ENCODE measurements around the gene SLC6A19. TPM values are rescaled to one million over a fixed set of nuclear protein-coding genes. Genes with fewer than 3 reads are reported as not detected.

The SLC6A19 gene
- polyA plus RNA-seq, 3 donors: 50.8 to 77.3 (median 71.8) TPM

DNA sequence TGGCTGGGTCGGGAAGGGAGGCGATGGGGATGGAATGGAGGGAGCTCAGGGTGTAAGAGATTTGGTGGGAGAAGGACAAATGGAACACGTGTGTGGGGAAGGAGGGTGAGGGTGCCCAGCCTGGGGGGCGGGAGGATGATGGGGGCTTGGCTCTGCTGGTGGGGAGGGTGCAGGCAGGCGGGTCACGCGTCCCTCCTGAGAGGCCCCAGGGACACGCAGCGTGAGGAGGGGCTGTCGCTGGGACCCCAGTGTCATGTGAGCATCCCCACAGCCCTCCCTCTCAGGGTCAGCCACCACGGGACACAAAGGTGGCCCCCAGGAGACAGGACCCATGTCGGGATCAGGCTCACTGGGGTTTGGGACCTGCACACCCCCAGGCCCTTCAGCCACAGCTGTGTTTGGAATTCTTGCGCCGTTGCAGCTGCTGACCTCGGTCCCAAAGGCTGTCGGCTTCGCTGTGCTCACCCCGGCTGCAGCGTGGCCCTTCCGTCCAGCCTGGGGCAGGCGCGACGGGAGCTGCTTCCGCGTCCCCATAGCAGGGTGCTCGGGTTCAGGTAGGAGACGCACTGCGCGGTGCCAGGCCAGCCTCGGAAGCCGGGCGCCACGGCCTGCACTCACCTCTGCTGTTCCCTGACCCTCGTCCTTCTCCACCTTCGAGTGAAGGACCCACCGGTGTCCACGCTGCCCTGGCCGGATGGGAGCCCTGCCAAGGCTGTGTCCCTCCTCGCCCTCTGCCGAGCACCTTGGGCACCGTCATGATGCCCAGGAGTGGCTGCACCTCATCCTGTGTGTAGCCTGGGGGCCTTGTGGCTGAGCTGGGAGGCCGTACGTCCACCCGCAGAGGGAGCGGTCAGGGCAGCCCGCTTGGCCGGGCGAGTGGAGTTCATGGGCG lies 5.4 kb downstream of the SLC6A19 start:
- DNase-seq: no peak

GRCh38 chr5:1207555-1207954 lies 6.2 kb downstream of the SLC6A19 start:
- no peak for DNase-seq

- no peak for DNase-seq
Observed at GRCh38 chr5:1208221-1208742, 6.9 kb downstream of the SLC6A19 start.

- peak; percentile 85 for DNase-seq
Observed at GRCh38 chr5:1208743-1209488, 7.5 kb downstream of the SLC6A19 start.

GRCh38 chr5:1209489-1209852 lies 8.1 kb downstream of the SLC6A19 start:
- DNase-seq: no peak

GRCh38 chr5:1209896-1210776 lies 8.7 kb downstream of the SLC6A19 start:
- DNase-seq: no peak

DNA sequence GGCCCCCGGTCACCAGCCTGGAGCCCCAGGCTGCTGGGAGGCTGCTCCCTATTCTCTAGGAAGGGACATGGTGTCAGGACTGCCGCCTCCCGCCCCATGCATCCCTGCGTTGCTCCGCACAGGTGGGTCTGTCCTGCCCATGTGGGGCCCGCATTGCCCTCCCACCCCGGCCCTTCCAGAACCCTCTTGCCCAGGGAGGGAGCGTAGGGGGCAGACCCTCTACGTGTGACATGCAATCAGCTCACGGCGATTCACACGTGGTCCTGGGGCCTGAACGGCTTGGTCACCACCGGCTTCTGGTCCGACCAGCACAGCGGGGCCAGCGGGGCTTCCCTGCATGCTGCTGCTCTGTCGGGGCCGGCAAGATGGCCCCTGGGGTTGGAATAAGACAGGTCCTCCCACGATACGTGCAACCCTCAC lies 9.4 kb downstream of the SLC6A19 start:
- DNase-seq: no peak

DNA sequence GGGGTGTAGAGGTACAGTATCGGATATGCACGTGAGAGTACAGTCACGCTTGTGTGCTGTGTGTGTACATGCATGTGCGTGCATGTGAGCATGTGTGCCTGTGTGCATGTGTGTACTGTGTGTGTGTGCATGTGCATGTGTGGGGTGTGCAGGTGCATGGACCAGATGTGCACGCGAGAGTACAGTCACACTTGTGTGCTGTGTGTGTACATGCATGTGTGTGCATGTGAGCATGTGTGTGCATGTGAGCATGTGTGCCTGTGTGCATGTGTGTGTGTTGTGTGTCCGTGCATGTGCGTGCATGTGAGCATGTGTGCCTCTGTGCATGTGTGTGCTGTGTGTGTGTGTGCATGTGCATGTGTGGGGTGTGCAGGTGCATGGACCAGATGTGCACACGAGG lies 10.3 kb downstream of the SLC6A19 start:
- no peak for DNase-seq

- DNase-seq: no peak
Observed at GRCh38 chr5:1212271-1212670, 10.9 kb downstream of the SLC6A19 start.

DNA sequence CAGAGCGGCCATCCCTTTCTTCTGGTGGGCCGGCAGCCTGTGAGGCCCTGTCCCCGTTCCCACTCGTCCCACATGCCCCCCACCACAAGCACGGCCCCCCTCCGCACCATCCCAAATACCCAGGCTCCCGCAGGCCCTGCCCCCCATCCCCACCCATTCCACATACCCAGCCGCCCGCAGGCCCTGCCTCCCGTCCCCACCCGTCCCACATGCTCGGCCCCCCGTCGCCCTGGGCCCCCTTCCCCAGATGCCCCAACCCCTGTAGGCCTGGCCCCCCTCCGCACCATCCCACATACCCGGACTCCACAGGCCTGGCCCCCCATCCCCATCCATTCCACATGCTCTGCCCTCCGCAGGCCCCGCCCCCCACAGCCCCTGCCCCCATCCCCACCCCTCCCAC lies 11.5 kb downstream of the SLC6A19 start:
- DNase-seq: no peak

DNA sequence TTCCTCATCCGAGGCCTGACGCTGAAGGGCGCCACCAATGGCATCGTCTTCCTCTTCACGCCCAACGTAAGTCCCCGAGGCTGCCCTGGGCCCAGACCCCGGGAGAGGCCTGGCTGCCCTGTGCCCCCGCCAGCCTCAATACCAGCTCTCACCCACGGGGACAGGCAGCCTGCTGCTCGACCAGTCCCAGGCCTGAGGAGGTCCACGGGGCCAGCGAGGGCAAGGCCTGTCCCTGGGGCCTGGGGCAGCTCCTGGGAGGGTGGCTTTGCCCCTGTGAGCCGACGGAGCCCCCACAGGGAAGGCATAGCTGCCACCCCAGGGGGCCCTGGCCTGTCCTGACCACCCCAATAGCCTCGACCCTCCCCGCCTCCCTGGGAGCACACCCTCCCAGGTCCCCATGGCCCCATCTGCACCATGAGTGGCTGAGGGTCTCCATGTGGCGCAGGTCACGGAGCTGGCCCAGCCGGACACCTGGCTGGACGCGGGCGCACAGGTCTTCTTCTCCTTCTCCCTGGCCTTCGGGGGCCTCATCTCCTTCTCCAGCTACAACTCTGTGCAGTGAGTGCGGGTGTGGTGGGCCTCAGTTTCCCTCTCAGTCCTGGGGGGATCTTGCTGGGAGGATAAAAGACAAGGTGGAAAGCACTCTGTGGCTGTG lies 12.2 kb downstream of the SLC6A19 start:
- no peak for DNase-seq

DNA sequence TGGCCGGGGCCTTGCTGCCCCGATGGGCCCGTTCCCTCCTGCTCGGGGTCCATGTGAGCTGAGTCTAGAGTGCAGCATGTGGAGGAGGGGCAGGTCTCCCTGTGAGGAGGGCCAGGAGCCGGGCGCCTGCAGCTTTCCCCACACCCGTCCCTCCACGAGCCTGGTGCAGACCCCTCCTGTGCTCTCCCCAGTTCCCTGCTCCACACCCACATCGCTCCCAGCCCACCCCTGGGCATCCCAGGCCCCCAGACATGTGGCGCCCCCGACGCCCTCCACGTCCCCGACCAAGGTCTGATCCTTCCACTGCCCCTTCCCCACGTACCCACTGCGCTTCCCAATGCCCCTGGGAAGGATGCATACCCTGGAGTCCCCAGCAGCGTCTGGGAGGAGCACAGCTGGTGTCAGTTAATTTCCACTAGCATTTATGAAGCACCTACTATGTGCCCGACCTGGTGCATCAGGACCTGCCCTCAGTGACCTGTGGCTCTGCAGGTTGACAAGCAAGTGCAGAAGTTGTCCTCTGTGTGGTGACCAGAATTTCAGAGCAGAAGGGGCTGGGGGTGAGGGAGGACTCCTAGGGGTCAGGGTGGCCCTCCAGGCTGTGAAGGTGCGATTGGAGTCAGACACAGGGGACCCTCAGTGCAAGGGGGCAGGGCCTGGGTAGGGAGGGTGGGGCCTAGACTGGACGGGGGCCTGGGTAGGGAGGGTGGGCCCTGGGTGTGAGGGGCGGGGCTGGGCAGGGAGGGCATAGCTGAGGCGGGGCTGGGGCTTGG lies 13.0 kb downstream of the SLC6A19 start:
- no peak for DNase-seq

DNA sequence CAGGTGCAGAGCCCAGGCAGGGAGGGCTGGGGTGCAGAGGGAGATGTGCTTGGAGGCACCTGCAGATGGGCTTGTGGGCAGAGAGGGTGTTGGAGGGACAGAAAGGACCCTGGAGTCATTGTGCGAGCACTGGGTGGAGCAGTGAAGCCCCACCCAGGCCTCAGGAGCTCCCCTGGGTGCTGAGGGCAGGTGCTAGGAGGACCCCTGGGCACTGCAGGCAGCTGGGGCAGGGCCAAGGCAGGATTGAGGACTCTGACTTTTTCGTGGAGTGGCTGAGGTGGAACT lies 13.5 kb downstream of the SLC6A19 start:
- no peak for DNase-seq

GRCh38 chr5:1215320-1216096 lies 14.1 kb downstream of the SLC6A19 start:
- no peak for DNase-seq

GRCh38 chr5:1216211-1216917 lies 15.0 kb downstream of the SLC6A19 start:
- no peak for DNase-seq

- no peak for DNase-seq
Observed at GRCh38 chr5:1216918-1217295, 15.5 kb downstream of the SLC6A19 start.

DNA sequence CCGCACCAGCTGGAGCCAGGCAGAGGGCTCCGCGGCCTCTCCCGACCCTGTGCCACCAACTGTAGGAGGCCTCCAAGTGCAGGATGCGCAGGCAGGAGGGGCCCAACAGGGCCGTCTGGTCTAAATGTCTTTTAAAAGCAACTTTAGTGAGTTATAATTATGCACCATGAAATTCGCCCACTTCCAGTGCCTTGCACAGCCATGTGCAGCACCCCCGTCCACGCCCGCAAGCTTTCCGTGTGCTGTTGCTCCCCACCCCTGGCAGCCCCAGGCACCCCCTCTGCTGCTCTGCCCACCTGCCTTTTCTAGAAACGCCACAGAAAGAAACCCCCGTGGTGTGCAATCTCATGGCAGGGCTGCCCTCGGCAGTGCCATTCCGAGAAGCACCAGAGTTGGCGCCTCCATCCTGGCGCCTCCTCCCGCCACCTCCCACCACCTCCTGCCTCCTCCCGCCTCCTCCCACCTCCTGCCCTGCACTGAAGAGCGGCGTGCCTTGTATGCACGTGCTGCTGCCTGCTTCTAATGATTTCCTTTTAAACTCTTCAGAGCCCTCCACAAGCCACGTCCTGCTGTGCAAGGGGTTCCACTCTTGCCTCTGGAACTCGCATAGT lies 16.3 kb downstream of the SLC6A19 start:
- peak; percentile 58 for DNase-seq

GRCh38 chr5:1218351-1219080 lies 17.1 kb downstream of the SLC6A19 start:
- no peak for DNase-seq
